ENCODE data around the gene POLR2E. TPM values are rescaled to one million over a fixed set of nuclear protein-coding genes. Genes with fewer than 3 reads are reported as not detected.

Gene POLR2E
- total and polyA plus RNA-seq, 2 of the 8 experiments (the other 6 are each of a cell fraction or from before 2014, with no cell fraction given) = 281 to 381 TPM

GRCh38 chr19:1102407-1103131 is 7.4 kb upstream of the POLR2E start:
- 93% methylated on average over 17 of the region's 17 CpGs; no CpG with 5 or more reads in 1 of the 2 experiments for WGBS, 2 experiments (ENCODE audit: extremely low coverage in 1 of 2, insufficient coverage in 1 of 2, insufficient read length in 1 of 2, insufficient replicate concordance in 2 of 2, low coverage in 1 of 2, low lambda C conversion rate in 2 of 2, missing lambda C conversion rate in 1 of 2)
- H2AFZ ChIP-seq (ENCODE audit: low read length) = no peak overlapping the region
- H3K23ac ChIP-seq (ENCODE audit: insufficient read length) = no peak overlapping the region
- no peak overlapping the region; the same call in 1 of the 2 replicates for H2BK20ac ChIP-seq (ENCODE audit: low read length)
- H4K20me1 ChIP-seq (replicated peaks in 1 of 2; ENCODE audit: control insufficient read depth in 1 of 2, insufficient read depth in 2 of 2, low read length in 2 of 2) = peaks cover 5 to 7% of the 10 kb centered on the region in 2 experiments
- DNase-seq (ENCODE audit: low read depth in 1 of 2, low spot score in 2 of 2) = no peak
- peaks cover 4% of the 10 kb centered on the region for H3K79me1 ChIP-seq (ENCODE audit: low read depth, low read length)
- H4K91ac ChIP-seq (replicated peaks; ENCODE audit: insufficient read length, low read length) = no peak overlapping the region
- H3K36me3 ChIP-seq (ENCODE audit: control insufficient read depth in 2 of 4, insufficient read depth in 4 of 4, low read length in 3 of 4) = peaks cover 8 to 19% (median 13%) of the 10 kb centered on the region in 4 experiments; a peak in 6 of 8 replicates
- ChIA-PET POLR2A (ENCODE audit: partially characterized antibody) (interaction anchor here (0.6 to 9.8 kb wide), 10 partner anchors 10 to 152 kb away, joined by 3 to 116 read pairs (median 4); partner anchors contain the start of genes ATP5F1D, CBARP and CNN2), CTCF (ENCODE audit: partially characterized antibody) (interaction anchor here (0.6 to 3.2 kb wide), 5 partner anchors 11 to 436 kb away, joined by 3 to 11 read pairs (median 3); no protein-coding TSS in a partner anchor)
- no peak overlapping the region for H2BK120ac ChIP-seq (replicated peaks; ENCODE audit: low read depth, low read length)
- H2BK5ac ChIP-seq (ENCODE audit: low read depth, low read length) = 0 out of 2 replicates have a peak overlapping the region, but pooled peaks have one; percentile 73
- H3K23me2 ChIP-seq (ENCODE audit: low read depth, low read length) = peaks cover 7% of the 10 kb centered on the region; the same call in 1 of the 2 replicates
- no peak for FAIRE-seq
- H4K5ac ChIP-seq (ENCODE audit: insufficient read length, low read depth, low read length) = no peak overlapping the region
- H3K4me2 ChIP-seq (ENCODE audit: insufficient read depth in 1 of 2, low read depth in 2 of 2, low read length in 2 of 2) = no peak overlapping the region
- H2BK15ac ChIP-seq (ENCODE audit: low read length) = no peak overlapping the region
- peak overlapping the region; percentile 32 for H3K4ac ChIP-seq (replicated peaks; ENCODE audit: insufficient read length, low read depth, low read length)
- no peak overlapping the region for H3K27ac ChIP-seq (ENCODE audit: low read depth, low read length)
- H2AK5ac ChIP-seq (ENCODE audit: low read depth, low read length) = no peak overlapping the region
- H3K9me3 ChIP-seq (ENCODE audit: insufficient read depth in 2 of 2, low read depth in 1 of 2, low read length in 1 of 2) = no peaks in the 10 kb centered on the region
- H3K14ac ChIP-seq (ENCODE audit: insufficient read length) = no peak overlapping the region
- no peaks in the 10 kb centered on the region; a peak in 1 of 4 replicates for H3K79me2 ChIP-seq (ENCODE audit: control insufficient read depth in 1 of 2, insufficient read depth in 2 of 2, low read length in 2 of 2)
- H3K56ac ChIP-seq (replicated peaks; ENCODE audit: insufficient read length, low read depth, low read length) = no peak overlapping the region
- no peak overlapping the region for H3K18ac ChIP-seq (ENCODE audit: extremely low read depth, low read length)
- H3K9ac ChIP-seq (replicated peaks in 1 of 4; ENCODE audit: extremely low read depth in 1 of 4, low read depth in 3 of 4, low read length in 3 of 4) = no peak overlapping the region
- H3K4me3 ChIP-seq (ENCODE audit: extremely low read depth in 1 of 4, insufficient read depth in 2 of 4, low read depth in 3 of 4, low read length in 4 of 4) = no peak overlapping the region
- 0 out of 7 replicates have a peak, but pooled peaks cover 0 to 2% (median 0%) of the 10 kb centered on the region in 4 experiments for H3K27me3 ChIP-seq (replicated peaks in 1 of 4; ENCODE audit: control insufficient read depth in 3 of 4, extremely low read depth in 1 of 4, insufficient read depth in 3 of 4, low read length in 3 of 4)
- peaks cover 4 to 21% (median 8%) of the 10 kb centered on the region in 4 experiments for H3K4me1 ChIP-seq (replicated peaks in 1 of 4; ENCODE audit: control insufficient read depth in 3 of 4, insufficient read depth in 4 of 4, low read length in 3 of 4)
- 0 out of 2 replicates have a peak overlapping the region, but pooled peaks have one; percentile 33 for H2BK12ac ChIP-seq (ENCODE audit: low read depth, low read length)
- H4K8ac ChIP-seq (ENCODE audit: extremely low read depth, insufficient read depth, low read length) = no peak overlapping the region; the same call in 1 of the 2 replicates
- TF ChIP-seq TCF12 (IDR thresholded peaks at IDR 0.05; ENCODE audit: low read depth, low read length) = no peak
- TF ChIP-seq SUZ12 (IDR thresholded peaks at IDR 0.05; ENCODE audit: low read length) = no peak
- no peak for TF ChIP-seq RBBP5 (IDR thresholded peaks at IDR 0.05; ENCODE audit: borderline replicate concordance, low read depth, low read length)
- TF ChIP-seq RFX5 (IDR thresholded peaks at IDR 0.05; ENCODE audit: borderline replicate concordance, low read depth, low read length) = no peak
- TF ChIP-seq GTF2F1 (IDR thresholded peaks at IDR 0.05; ENCODE audit: borderline replicate concordance, low read depth, low read length) = no peak
- no peak for TF ChIP-seq SP1 (IDR thresholded peaks at IDR 0.05; ENCODE audit: low read depth, low read length)
- no peak for TF ChIP-seq CHD1 (IDR thresholded peaks at IDR 0.05; ENCODE audit: low read depth, low read length)
- TF ChIP-seq, protein P1, sequence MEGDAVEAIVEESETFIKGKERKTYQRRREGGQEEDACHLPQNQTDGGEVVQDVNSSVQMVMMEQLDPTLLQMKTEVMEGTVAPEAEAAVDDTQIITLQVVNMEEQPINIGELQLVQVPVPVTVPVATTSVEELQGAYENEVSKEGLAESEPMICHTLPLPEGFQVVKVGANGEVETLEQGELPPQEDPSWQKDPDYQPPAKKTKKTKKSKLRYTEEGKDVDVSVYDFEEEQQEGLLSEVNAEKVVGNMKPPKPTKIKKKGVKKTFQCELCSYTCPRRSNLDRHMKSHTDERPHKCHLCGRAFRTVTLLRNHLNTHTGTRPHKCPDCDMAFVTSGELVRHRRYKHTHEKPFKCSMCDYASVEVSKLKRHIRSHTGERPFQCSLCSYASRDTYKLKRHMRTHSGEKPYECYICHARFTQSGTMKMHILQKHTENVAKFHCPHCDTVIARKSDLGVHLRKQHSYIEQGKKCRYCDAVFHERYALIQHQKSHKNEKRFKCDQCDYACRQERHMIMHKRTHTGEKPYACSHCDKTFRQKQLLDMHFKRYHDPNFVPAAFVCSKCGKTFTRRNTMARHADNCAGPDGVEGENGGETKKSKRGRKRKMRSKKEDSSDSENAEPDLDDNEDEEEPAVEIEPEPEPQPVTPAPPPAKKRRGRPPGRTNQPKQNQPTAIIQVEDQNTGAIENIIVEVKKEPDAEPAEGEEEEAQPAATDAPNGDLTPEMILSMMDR (IDR thresholded peaks at IDR 0.05; ENCODE audit: control extremely low read depth in 1 of 3, insufficient read depth in 1 of 3, low read depth in 1 of 3, low read length in 3 of 3) = no peak
- TF ChIP-seq CTBP2 (IDR thresholded peaks at IDR 0.05; ENCODE audit: borderline replicate concordance, insufficient read depth, insufficient read length, low read length) = no peak
